GM12878 (cell line): ENCODE results near the gene MAP1S. TPM values are rescaled to one million over a fixed set of nuclear protein-coding genes. Genes with fewer than 3 reads are reported as not detected.

ENCODE experiments used
- ASH2L ChIP-seq: fragments of 300-600, 200-600 bp; sonication (generic); IDR thresholded peaks from 2 replicates; pipeline ENCODE4 v1.6.1; 2017; ENCODE audit warnings: low read depth, mild to moderate bottlenecking, borderline replicate concordance
- ATF7 ChIP-seq: fragments of 450-650 bp; IDR thresholded peaks from 2 replicates; pipeline ENCODE4 v1.6.1; 2016; ENCODE audit warnings: low read depth, mild to moderate bottlenecking
- CBX5 ChIP-seq: sonication (generic); IDR thresholded peaks from 2 replicates; pipeline ENCODE4 v1.6.1; 2016; ENCODE audit warnings: low read depth, moderate library complexity, mild to moderate bottlenecking, inconsistent platforms
- EP300 ChIP-seq, 2 experiments: fragments of 150-350 bp in 1 of 2; IDR thresholded peaks; 2 replicates each; pipeline ENCODE4 v1.6.1; 2011 to 2012; ENCODE audit warnings: low read depth in 2 of 2, low read length in 2 of 2, borderline replicate concordance in 1 of 2, improper control_type of control experiment in 1 of 2, inconsistent platforms in 1 of 2; ENCODE audit not compliant: control insufficient read depth in 1 of 2
- FOXK2 ChIP-seq: fragments of 450-650 bp; IDR thresholded peaks from 2 replicates; pipeline ENCODE4 v1.6.1; 2017; ENCODE audit warnings: mild to moderate bottlenecking, moderate library complexity
- GATAD2B ChIP-seq: fragments of 450-650 bp; conservative IDR thresholded peaks from 2 replicates; pipeline ENCODE4 v1.6.1; 2017; ENCODE audit warnings: low read depth, mild to moderate bottlenecking, moderate library complexity
- HDAC2 ChIP-seq: fragments of 200-600 bp; sonication (generic); IDR thresholded peaks from 2 replicates; pipeline ENCODE4 v1.6.1; 2017
- IKZF1 ChIP-seq: fragments of 450-650 bp; conservative IDR thresholded peaks from 2 replicates; pipeline ENCODE4 v1.6.1; 2017; ENCODE audit warnings: antibody characterized with exemption, mild to moderate bottlenecking
- IRF4 ChIP-seq: IDR thresholded peaks from 2 replicates; pipeline ENCODE4 v1.6.1; 2011; ENCODE audit warnings: low read depth, low read length
- JUND ChIP-seq: IDR thresholded peaks from 2 replicates; pipeline ENCODE4 v1.6.1; 2012; ENCODE audit warnings: low read depth, mild to moderate bottlenecking, low read length, improper control_type of control experiment, moderate library complexity
- MTA2 ChIP-seq: fragments of 450-650 bp; IDR thresholded peaks from 2 replicates; pipeline ENCODE4 v1.6.1; 2016; ENCODE audit warnings: low read depth, mild to moderate bottlenecking, moderate library complexity
- NFXL1 ChIP-seq: fragments of 450-650 bp; IDR thresholded peaks from 2 replicates; pipeline ENCODE4 v1.6.1; 2017; ENCODE audit warnings: antibody characterized with exemption, mild to moderate bottlenecking, borderline replicate concordance
- NR2F1 ChIP-seq: fragments of 450-650 bp; conservative IDR thresholded peaks from 2 replicates; pipeline ENCODE4 v1.6.1; 2017; ENCODE audit warnings: mild to moderate bottlenecking
- NRF1 ChIP-seq: conservative IDR thresholded peaks from 2 replicates; pipeline ENCODE4 v1.6.1; 2011; ENCODE audit warnings: mild to moderate bottlenecking, low read depth, low read length, improper control_type of control experiment
- PAX5 ChIP-seq: IDR thresholded peaks from 2 replicates; pipeline ENCODE4 v1.6.1; 2011; ENCODE audit warnings: low read depth, low read length, borderline replicate concordance
- POLR2A ChIP-seq: IDR thresholded peaks from 2 replicates; pipeline ENCODE4 v1.6.1; 2011; ENCODE audit warnings: low read depth, mild to moderate bottlenecking, low read length
- POU2F2 ChIP-seq: IDR thresholded peaks from 3 replicates; pipeline ENCODE4 v1.6.1; 2011; ENCODE audit warnings: low read depth, mild to moderate bottlenecking, low read length, borderline replicate concordance
- RAD21 ChIP-seq: IDR thresholded peaks from 2 replicates; pipeline ENCODE4 v1.6.1; 2011; ENCODE audit warnings: mild to moderate bottlenecking, low read depth, low read length, moderate library complexity; ENCODE audit not compliant: insufficient read depth
- RB1 ChIP-seq: fragments of 450-650 bp; formaldehyde crosslinking; IDR thresholded peaks from 2 replicates; pipeline ENCODE4 v1.6.1; 2017; ENCODE audit warnings: mild to moderate bottlenecking, borderline replicate concordance
- RFX5 ChIP-seq: IDR thresholded peaks from 2 replicates; pipeline ENCODE4 v1.6.1; 2011; ENCODE audit warnings: low read depth, low read length, improper control_type of control experiment
- SP1 ChIP-seq: IDR thresholded peaks from one replicate; pipeline ENCODE4 v1.6.1; 2011; ENCODE audit warnings: low read depth, low read length
- TBL1XR1 ChIP-seq: IDR thresholded peaks from 2 replicates; pipeline ENCODE4 v1.6.1; 2012; ENCODE audit warnings: low read depth, low read length, improper control_type of control experiment
- ZNF24 ChIP-seq: fragments of 450-650 bp; IDR thresholded peaks from 2 replicates; pipeline ENCODE4 v1.6.1; 2017; ENCODE audit warnings: antibody characterized with exemption, mild to moderate bottlenecking
- polyA plus RNA-seq, 11 experiments: library from polyadenylated mRNA; depleted of rRNA in 4 of 11; unstranded in 6 of 11; stranded (reverse) in 5 of 11; fragments of >200 nt; fragmentation: Nextera tagmentation in 4 of 11; fragmentation: Illumina TruSeq in 1 of 11; extraction: Ambion mirVana in 4 of 11; extraction: Trizol in 1 of 11; gene quantifications; 1 replicate in 1 of 11; 2 replicates in 10 of 11; pipeline versions ENCODE4 v1.2.1 to v1.2.3, GENCODE V29; 2011 to 2016; ENCODE audit warnings: inconsistent platforms in 2 of 11, missing spikeins in 2 of 11, low read depth in 1 of 11
- total RNA-seq, 4 experiments: library from RNA; depleted of rRNA in 3 of 4; stranded (reverse); fragments of >200 nt in 3 of 4; fragmentation: Illumina TruSeq in 1 of 4; extraction: Trizol in 1 of 4; gene quantifications; 2 replicates each; pipeline versions ENCODE4 v1.2.1 to v1.2.3, GENCODE V29; 2013 to 2021
- TF ChIP-seq, protein P1 (sequence below): fragments of 450-650 bp; IDR thresholded peaks from 2 replicates; pipeline ENCODE4 v1.6.1; 2016; ENCODE audit warnings: mild to moderate bottlenecking
- TF ChIP-seq, protein P2 (sequence below): fragments of 450-650 bp; IDR thresholded peaks from 2 replicates; pipeline ENCODE4 v1.6.1; 2017; ENCODE audit warnings: borderline replicate concordance
- TF ChIP-seq, protein P3 (sequence below), 3 experiments: IDR thresholded peaks in 2 of 3; conservative IDR thresholded peaks in 1 of 3; 2 replicates each; pipeline ENCODE4 v1.5.1; 2011; ENCODE audit warnings: low read depth in 3 of 3, low read length in 3 of 3, mild to moderate bottlenecking in 3 of 3, control low read depth in 2 of 3, moderate library complexity in 2 of 3, inconsistent platforms in 1 of 3, mixed read lengths in 1 of 3; ENCODE audit not compliant: control insufficient read depth in 2 of 3, insufficient read depth in 1 of 3; ENCODE audit errors: extremely low read depth in 1 of 3

Gene MAP1S
- total and polyA plus RNA-seq, 10 of the 15 experiments (the other 5 are each of a cell fraction or from before 2014, with no cell fraction given): 2.1 to 63.9 (median 15.0) TPM

DNA sequence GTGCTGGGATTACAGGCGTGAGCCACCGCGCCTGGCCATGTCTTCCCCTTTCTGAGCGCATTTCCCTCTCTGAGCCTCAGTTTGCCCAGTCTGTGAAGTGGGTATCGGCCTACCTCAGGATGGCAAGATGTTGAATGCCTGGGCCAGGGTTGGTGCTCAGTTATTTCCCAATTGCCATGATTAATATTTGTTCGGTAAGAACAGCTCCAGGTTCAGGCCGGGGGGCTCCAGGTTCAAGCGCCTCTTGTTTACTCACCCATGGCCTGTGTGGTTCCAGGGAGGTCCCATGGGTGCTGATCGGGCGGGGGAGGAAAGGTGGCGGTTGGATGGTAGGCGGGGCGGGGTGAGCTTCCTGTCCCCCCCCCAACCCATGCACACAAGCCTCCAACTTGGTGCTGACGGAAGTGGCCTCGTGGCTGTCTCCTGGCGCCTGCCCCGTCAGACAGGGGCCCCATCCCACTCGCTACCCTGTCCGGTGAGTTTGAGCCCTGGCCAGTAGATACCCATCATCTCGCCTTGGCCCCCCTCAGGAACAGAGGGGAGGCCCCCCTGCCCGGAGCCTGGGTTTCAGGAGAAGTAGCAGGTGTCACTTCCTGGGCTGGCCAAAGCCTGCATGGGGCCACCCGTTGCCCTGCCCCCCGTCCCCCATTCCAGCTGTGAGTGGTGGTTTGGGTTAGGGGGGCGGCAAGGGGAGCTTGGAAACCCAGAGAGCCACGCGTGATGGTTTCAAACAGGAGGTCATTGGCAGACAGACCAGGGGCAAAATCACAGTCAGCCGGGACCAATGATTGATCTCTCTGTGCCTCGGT is 32.0 kb downstream of the MAP1S start, which contains the start of gene FCHO1 (continued):
- TF ChIP-seq TBL1XR1: peak; percentile 89
- TF ChIP-seq IKZF1: peak; percentile 91
- peak; percentile 78 for TF ChIP-seq FOXK2
- TF ChIP-seq CBX5: no peak
- TF ChIP-seq RAD21: no peak
- TF ChIP-seq, protein P1, sequence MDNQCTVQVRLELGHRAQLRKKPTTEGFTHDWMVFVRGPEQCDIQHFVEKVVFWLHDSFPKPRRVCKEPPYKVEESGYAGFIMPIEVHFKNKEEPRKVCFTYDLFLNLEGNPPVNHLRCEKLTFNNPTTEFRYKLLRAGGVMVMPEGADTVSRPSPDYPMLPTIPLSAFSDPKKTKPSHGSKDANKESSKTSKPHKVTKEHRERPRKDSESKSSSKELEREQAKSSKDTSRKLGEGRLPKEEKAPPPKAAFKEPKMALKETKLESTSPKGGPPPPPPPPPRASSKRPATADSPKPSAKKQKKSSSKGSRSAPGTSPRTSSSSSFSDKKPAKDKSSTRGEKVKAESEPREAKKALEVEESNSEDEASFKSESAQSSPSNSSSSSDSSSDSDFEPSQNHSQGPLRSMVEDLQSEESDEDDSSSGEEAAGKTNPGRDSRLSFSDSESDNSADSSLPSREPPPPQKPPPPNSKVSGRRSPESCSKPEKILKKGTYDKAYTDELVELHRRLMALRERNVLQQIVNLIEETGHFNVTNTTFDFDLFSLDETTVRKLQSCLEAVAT: peak; percentile 53; the same call in 1 of the 2 replicates
- TF ChIP-seq EP300 (IDR thresholded peaks at IDR 0.05; ENCODE audit: borderline replicate concordance in 1 of 2, control insufficient read depth in 1 of 2, low read depth in 2 of 2, low read length in 2 of 2): peak; percentile 9 to 68; a peak in 2 of 4 replicates
- TF ChIP-seq MTA2: peak; percentile 68; the same call in 1 of the 2 replicates
- peak; percentile 93 for TF ChIP-seq PAX5
- TF ChIP-seq POLR2A: peak; percentile 91
- TF ChIP-seq NR2F1: peak; percentile 95
- TF ChIP-seq ASH2L: no peak
- TF ChIP-seq GATAD2B: peak; percentile 88
- peak; percentile 54; the same call in 1 of the 2 replicates for TF ChIP-seq RFX5
- no peak for TF ChIP-seq NFXL1
- peak; percentile 70 for TF ChIP-seq ATF7
- TF ChIP-seq IRF4: no peak
- peak; percentile 35; the same call in 1 of the 3 replicates for TF ChIP-seq POU2F2
- 0 out of 2 replicates have a peak, but pooled peaks have one; percentile 20 for TF ChIP-seq HDAC2
- no peak for TF ChIP-seq JUND
- TF ChIP-seq, protein P2, sequence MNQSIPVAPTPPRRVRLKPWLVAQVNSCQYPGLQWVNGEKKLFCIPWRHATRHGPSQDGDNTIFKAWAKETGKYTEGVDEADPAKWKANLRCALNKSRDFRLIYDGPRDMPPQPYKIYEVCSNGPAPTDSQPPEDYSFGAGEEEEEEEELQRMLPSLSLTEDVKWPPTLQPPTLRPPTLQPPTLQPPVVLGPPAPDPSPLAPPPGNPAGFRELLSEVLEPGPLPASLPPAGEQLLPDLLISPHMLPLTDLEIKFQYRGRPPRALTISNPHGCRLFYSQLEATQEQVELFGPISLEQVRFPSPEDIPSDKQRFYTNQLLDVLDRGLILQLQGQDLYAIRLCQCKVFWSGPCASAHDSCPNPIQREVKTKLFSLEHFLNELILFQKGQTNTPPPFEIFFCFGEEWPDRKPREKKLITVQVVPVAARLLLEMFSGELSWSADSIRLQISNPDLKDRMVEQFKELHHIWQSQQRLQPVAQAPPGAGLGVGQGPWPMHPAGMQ: no peak
- no peak for TF ChIP-seq NRF1
- TF ChIP-seq ZNF24: 0 out of 2 replicates have a peak, but pooled peaks have one; percentile 20
- peak; percentile 42; the same call in 1 of the 2 replicates for TF ChIP-seq RB1
- TF ChIP-seq, protein P3, sequence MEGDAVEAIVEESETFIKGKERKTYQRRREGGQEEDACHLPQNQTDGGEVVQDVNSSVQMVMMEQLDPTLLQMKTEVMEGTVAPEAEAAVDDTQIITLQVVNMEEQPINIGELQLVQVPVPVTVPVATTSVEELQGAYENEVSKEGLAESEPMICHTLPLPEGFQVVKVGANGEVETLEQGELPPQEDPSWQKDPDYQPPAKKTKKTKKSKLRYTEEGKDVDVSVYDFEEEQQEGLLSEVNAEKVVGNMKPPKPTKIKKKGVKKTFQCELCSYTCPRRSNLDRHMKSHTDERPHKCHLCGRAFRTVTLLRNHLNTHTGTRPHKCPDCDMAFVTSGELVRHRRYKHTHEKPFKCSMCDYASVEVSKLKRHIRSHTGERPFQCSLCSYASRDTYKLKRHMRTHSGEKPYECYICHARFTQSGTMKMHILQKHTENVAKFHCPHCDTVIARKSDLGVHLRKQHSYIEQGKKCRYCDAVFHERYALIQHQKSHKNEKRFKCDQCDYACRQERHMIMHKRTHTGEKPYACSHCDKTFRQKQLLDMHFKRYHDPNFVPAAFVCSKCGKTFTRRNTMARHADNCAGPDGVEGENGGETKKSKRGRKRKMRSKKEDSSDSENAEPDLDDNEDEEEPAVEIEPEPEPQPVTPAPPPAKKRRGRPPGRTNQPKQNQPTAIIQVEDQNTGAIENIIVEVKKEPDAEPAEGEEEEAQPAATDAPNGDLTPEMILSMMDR (IDR thresholded peaks at IDR 0.05 in 2 of 3, conservative IDR thresholded peaks at IDR 0.05 in 1 of 3; ENCODE audit: control insufficient read depth in 2 of 3, extremely low read depth in 1 of 3, insufficient read depth in 1 of 3, low read depth in 3 of 3, low read length in 3 of 3): no peak
- TF ChIP-seq SP1: peak; percentile 47
